NB4 (cell line): ENCODE measurements around the gene UBR1.
"Not testable (repeated sequence)": the region's sequence is repeated elsewhere in the genome, so short reads cannot be mapped to it uniquely, and the experiment has no call there.

ENCODE experiments used
- DNase-seq: peaks from one replicate; pipeline ENCODE4 v3.0.0; 2010; ENCODE audit warnings: low read depth
- H3K4me3 ChIP-seq: one replicate; pipeline ENCODE4 v1.5.1; 2011; ENCODE audit warnings: mild to moderate bottlenecking, low read depth, low read length, moderate library complexity
- CTCF ChIP-seq: IDR thresholded peaks from one replicate; pipeline ENCODE4 v1.5.1; 2012; ENCODE audit warnings: low read depth, low read length
- MAX ChIP-seq: IDR thresholded peaks from 2 replicates; pipeline ENCODE4 v1.6.1; 2011; ENCODE audit warnings: low read depth, low read length
- MYC ChIP-seq: IDR thresholded peaks from 2 replicates; pipeline ENCODE4 v1.6.1; 2011; ENCODE audit warnings: low read depth, low read length
- POLR2A ChIP-seq: IDR thresholded peaks from 2 replicates; pipeline ENCODE4 v1.6.1; 2011; ENCODE audit warnings: mild to moderate bottlenecking; ENCODE audit not compliant: insufficient read length; ENCODE audit errors: extremely low read depth

The UBR1 gene

GRCh38 chr15:43008150-43008549 is 97.7 kb downstream of the UBR1 start:
- TF ChIP-seq POLR2A (no peak), MYC (no peak), CTCF (no peak), MAX (no peak)
- no peak for DNase-seq
- no peak overlapping the region for H3K4me3 ChIP-seq

GRCh38 chr15:43007551-43007950 is 98.3 kb downstream of the UBR1 start:
- no peak for TF ChIP-seq CTCF
- TF ChIP-seq MAX: no peak
- no peak for TF ChIP-seq POLR2A
- no peak for TF ChIP-seq MYC
- no peak overlapping the region for H3K4me3 ChIP-seq
- no peak for DNase-seq

- DNase-seq: no peak
- H3K4me3 ChIP-seq: no peak overlapping the region
- TF ChIP-seq MAX: no peak
- no peak for TF ChIP-seq CTCF
- TF ChIP-seq POLR2A: no peak
- no peak for TF ChIP-seq MYC
Observed at GRCh38 chr15:43006991-43007390, 98.8 kb downstream of the UBR1 start.

- not testable (repeated sequence) for DNase-seq, H3K4me3 ChIP-seq
Observed at GRCh38 chr15:43004886-43005595, 100.8 kb downstream of the UBR1 start.

GRCh38 chr15:42999201-42999779 is 106.5 kb downstream of the UBR1 start:
- no peak overlapping the region for H3K4me3 ChIP-seq
- no peak for TF ChIP-seq MAX
- no peak for TF ChIP-seq POLR2A
- TF ChIP-seq MYC: no peak
- no peak for TF ChIP-seq CTCF
- DNase-seq: no peak

- DNase-seq: no peak
- TF ChIP-seq MAX: no peak
- no peak for TF ChIP-seq CTCF
- TF ChIP-seq MYC: no peak
- no peak for TF ChIP-seq POLR2A
- H3K4me3 ChIP-seq: no peak overlapping the region
Observed at GRCh38 chr15:42996871-42997270, 109.0 kb downstream of the UBR1 start.
